Hepatocyte (in vitro differentiated cells): ENCODE data around the gene SERP2.

Source experiments
- CTCF ChIP-seq: fragments of 200-600 bp; sonication (generic); IDR thresholded peaks from 2 replicates; pipeline ENCODE4 v1.5.1; 2016; ENCODE audit warnings: antibody characterized with exemption, mild to moderate bottlenecking; ENCODE audit not compliant: poor library complexity
- EZH2 ChIP-seq: fragments of 200-600 bp; sonication (generic); IDR thresholded peaks from 2 replicates; pipeline ENCODE4 v1.6.1; 2016; ENCODE audit warnings: antibody characterized with exemption, mild to moderate bottlenecking, borderline replicate concordance
- EZH2phosphoT487 ChIP-seq: fragments of 200-600 bp; sonication (generic); IDR thresholded peaks from one replicate; pipeline ENCODE4 v1.6.1; 2018; ENCODE audit warnings: antibody characterized with exemption, mild to moderate bottlenecking, low read depth, moderate library complexity; ENCODE audit not compliant: unreplicated experiment, severe bottlenecking

GRCh38 chr13:44373601-44374347 is at the start of gene SERP2:
- TF ChIP-seq CTCF (no peak), EZH2phosphoT487 (no peak), EZH2 (no peak)
